K562 (cell line): ENCODE results near the gene TEX54. TPM values are rescaled to one million over a fixed set of nuclear protein-coding genes. Genes with fewer than 3 reads are reported as not detected.

ENCODE experiments used
- ETV5 ChIP-seq: sonication (generic); formaldehyde crosslinking; IDR thresholded peaks from 2 replicates; pipeline ENCODE4 v1.4.0; 2020; ENCODE audit warnings: low read depth, mild to moderate bottlenecking, missing genetic modification reagents
- KLF1 ChIP-seq: fragments of 450-650 bp; IDR thresholded peaks from 2 replicates; pipeline ENCODE4 v1.6.1; 2016; ENCODE audit warnings: missing genetic modification characterization, missing compliant biosample characterization
- NR2C2 ChIP-seq, 2 experiments: fragments of 200-800 bp in 1 of 2; sonication (Bioruptor generic) in 1 of 2; sonication (generic) in 1 of 2; formaldehyde crosslinking in 1 of 2; IDR thresholded peaks; 2 replicates each; pipeline versions ENCODE4 v1.6.1 to v1.8.0; 2016 to 2022; ENCODE audit warnings: mild to moderate bottlenecking in 1 of 2, missing compliant biosample characterization in 1 of 2, missing genetic modification characterization in 1 of 2, missing genetic modification reagents in 1 of 2
- RBBP5 ChIP-seq: fragments of 200-600 bp; sonication (generic); IDR thresholded peaks from 2 replicates; pipeline ENCODE4 v1.6.1; 2012; ENCODE audit warnings: borderline replicate concordance, mild to moderate bottlenecking, low read length, control low read depth, inconsistent platforms; ENCODE audit not compliant: insufficient read depth, poor library complexity, severe bottlenecking
- RNF2 ChIP-seq: sonication (generic); IDR thresholded peaks from 2 replicates; pipeline ENCODE4 v1.6.1; 2016
- SNRNP70 ChIP-seq: fragments of 200-400 bp; formaldehyde crosslinking; optimal IDR thresholded peaks from 2 replicates; pipeline ENCODE3; 2017; ENCODE audit warnings: low read depth, low read length
- ZBTB17 ChIP-seq: fragments of 450-650 bp; formaldehyde crosslinking; IDR thresholded peaks from 2 replicates; pipeline ENCODE4 v1.4.0; 2020; ENCODE audit warnings: mild to moderate bottlenecking
- ZNF12 ChIP-seq: sonication (generic); formaldehyde crosslinking; IDR thresholded peaks from 2 replicates; pipeline ENCODE4 v1.4.0; 2020; ENCODE audit warnings: mild to moderate bottlenecking, missing genetic modification reagents
- polyA plus RNA-seq, 8 experiments: library from polyadenylated mRNA; depleted of rRNA in 4 of 8; stranded (reverse) in 5 of 8; unstranded in 3 of 8; fragments of >200 nt; fragmentation: Nextera tagmentation in 2 of 8; fragmentation: Illumina TruSeq in 1 of 8; extraction: Ambion mirVana in 2 of 8; extraction: Trizol in 1 of 8; gene quantifications; 2 replicates each; pipeline versions ENCODE4 v1.2.1 to v1.2.3, GENCODE V29; 2011 to 2014; ENCODE audit warnings: inconsistent platforms in 1 of 8, missing spikeins in 1 of 8
- total RNA-seq, 7 experiments: library from RNA; depleted of rRNA in 6 of 7; stranded (reverse); fragments of >200 nt in 6 of 7; fragmentation: Illumina TruSeq in 2 of 7; extraction: Trizol in 2 of 7; gene quantifications; 2 replicates each; pipeline versions ENCODE4 v1.2.1 to v1.2.3, GENCODE V29; 2011 to 2021; ENCODE audit warnings: low replicate concordance in 1 of 7
- TF ChIP-seq, protein P1 (sequence below): fragments of 250-450 bp; sonication (Bioruptor Pico); IDR thresholded peaks from 2 replicates; pipeline ENCODE4 v1.5.0; 2020; ENCODE audit warnings: mild to moderate bottlenecking, borderline replicate concordance
- TF ChIP-seq, protein P2 (sequence below): sonication (generic); formaldehyde crosslinking; IDR thresholded peaks from 2 replicates; pipeline ENCODE4 v1.8.0; 2022; ENCODE audit warnings: mild to moderate bottlenecking, missing genetic modification reagents, borderline replicate concordance
- TF ChIP-seq, protein P3 (sequence below): sonication (generic); formaldehyde crosslinking; IDR thresholded peaks from 2 replicates; pipeline ENCODE4 v1.8.1; 2023; ENCODE audit warnings: missing genetic modification reagents, mild to moderate bottlenecking, borderline replicate concordance
- TF ChIP-seq, protein P4 (sequence below): fragments of 250-450 bp; sonication (Bioruptor Pico); IDR thresholded peaks from 2 replicates; pipeline ENCODE4 v1.5.1; 2021; ENCODE audit warnings: mild to moderate bottlenecking

Gene TEX54
- total and polyA plus RNA-seq, 9 of the 15 experiments (the other 6 are each of a cell fraction or from before 2014, with no cell fraction given): not detected

DNA sequence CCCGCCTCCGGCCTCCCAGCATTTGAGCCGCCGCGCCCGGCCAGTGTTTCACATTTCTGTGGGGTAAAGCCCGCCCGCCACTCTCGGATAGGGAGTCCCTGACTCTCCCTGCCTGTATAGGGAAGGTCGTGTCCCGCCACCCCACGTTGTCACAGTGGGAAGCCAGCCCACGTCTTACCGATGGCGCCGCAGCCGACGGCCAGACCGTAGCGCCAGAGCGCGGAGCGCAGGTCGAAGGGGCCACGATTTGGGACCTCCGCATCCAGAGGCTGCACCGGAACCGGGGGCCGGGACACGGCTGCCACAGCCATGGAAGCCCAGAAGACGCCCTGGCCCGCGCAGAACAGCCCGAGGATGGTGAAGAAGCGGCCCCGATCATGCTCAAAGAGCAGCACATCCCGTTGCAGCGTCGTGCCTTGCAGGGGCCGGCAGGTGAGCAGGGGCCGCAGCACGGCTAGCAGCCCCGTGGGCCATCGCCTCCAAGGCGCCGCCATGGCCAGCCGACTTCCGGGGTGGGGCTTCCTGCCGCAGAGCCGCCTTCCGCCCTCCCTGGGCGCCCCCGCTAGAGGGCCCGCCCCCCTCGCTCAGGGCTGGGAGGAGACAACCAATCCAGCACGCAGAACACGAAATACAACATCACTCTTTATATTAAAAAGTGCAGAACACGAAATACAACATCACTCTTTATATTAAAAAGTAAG, 41.0 kb downstream of the TEX54 start, which contains the start of gene TMEM223 (continued):
- TF ChIP-seq, protein P1, sequence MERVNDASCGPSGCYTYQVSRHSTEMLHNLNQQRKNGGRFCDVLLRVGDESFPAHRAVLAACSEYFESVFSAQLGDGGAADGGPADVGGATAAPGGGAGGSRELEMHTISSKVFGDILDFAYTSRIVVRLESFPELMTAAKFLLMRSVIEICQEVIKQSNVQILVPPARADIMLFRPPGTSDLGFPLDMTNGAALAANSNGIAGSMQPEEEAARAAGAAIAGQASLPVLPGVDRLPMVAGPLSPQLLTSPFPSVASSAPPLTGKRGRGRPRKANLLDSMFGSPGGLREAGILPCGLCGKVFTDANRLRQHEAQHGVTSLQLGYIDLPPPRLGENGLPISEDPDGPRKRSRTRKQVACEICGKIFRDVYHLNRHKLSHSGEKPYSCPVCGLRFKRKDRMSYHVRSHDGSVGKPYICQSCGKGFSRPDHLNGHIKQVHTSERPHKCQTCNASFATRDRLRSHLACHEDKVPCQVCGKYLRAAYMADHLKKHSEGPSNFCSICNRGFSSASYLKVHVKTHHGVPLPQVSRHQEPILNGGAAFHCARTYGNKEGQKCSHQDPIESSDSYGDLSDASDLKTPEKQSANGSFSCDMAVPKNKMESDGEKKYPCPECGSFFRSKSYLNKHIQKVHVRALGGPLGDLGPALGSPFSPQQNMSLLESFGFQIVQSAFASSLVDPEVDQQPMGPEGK (CRISPR knock-in tag): 0 out of 2 replicates have a peak, but pooled peaks have one; percentile 36
- TF ChIP-seq, protein P2, sequence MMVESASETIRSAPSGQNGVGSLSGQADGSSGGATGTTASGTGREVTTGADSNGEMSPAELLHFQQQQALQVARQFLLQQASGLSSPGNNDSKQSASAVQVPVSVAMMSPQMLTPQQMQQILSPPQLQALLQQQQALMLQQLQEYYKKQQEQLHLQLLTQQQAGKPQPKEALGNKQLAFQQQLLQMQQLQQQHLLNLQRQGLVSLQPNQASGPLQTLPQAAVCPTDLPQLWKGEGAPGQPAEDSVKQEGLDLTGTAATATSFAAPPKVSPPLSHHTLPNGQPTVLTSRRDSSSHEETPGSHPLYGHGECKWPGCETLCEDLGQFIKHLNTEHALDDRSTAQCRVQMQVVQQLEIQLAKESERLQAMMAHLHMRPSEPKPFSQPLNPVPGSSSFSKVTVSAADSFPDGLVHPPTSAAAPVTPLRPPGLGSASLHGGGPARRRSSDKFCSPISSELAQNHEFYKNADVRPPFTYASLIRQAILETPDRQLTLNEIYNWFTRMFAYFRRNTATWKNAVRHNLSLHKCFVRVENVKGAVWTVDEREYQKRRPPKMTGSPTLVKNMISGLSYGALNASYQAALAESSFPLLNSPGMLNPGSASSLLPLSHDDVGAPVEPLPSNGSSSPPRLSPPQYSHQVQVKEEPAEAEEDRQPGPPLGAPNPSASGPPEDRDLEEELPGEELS (CRISPR knock-in tag): no peak; the same call in 1 of the 2 replicates
- TF ChIP-seq KLF1 (peak; percentile 55; the same call in 1 of the 2 replicates), ZBTB17 (CRISPR knock-in tag) (peak; percentile 81), SNRNP70 (no peak), RNF2 (0 out of 2 replicates have a peak, but pooled peaks have one; percentile 42), ZNF12 (no peak), ETV5 (peak; percentile 93), NR2C2 (CRISPR knock-in tag; IDR thresholded peaks at IDR 0.05) (no peak; the same call in 1 of the 2 replicates), NR2C2 (tag; IDR thresholded peaks at IDR 0.05) (peak; percentile 40; the same call in 1 of the 2 replicates), RBBP5 (peak; percentile 86)
- TF ChIP-seq, protein P3, sequence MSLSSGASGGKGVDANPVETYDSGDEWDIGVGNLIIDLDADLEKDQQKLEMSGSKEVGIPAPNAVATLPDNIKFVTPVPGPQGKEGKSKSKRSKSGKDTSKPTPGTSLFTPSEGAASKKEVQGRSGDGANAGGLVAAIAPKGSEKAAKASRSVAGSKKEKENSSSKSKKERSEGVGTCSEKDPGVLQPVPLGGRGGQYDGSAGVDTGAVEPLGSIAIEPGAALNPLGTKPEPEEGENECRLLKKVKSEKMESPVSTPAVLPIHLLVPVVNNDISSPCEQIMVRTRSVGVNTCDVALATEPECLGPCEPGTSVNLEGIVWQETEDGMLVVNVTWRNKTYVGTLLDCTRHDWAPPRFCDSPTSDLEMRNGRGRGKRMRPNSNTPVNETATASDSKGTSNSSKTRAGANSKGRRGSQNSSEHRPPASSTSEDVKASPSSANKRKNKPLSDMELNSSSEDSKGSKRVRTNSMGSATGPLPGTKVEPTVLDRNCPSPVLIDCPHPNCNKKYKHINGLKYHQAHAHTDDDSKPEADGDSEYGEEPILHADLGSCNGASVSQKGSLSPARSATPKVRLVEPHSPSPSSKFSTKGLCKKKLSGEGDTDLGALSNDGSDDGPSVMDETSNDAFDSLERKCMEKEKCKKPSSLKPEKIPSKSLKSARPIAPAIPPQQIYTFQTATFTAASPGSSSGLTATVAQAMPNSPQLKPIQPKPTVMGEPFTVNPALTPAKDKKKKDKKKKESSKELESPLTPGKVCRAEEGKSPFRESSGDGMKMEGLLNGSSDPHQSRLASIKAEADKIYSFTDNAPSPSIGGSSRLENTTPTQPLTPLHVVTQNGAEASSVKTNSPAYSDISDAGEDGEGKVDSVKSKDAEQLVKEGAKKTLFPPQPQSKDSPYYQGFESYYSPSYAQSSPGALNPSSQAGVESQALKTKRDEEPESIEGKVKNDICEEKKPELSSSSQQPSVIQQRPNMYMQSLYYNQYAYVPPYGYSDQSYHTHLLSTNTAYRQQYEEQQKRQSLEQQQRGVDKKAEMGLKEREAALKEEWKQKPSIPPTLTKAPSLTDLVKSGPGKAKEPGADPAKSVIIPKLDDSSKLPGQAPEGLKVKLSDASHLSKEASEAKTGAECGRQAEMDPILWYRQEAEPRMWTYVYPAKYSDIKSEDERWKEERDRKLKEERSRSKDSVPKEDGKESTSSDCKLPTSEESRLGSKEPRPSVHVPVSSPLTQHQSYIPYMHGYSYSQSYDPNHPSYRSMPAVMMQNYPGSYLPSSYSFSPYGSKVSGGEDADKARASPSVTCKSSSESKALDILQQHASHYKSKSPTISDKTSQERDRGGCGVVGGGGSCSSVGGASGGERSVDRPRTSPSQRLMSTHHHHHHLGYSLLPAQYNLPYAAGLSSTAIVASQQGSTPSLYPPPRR (CRISPR knock-in tag): no peak
- TF ChIP-seq, protein P4, sequence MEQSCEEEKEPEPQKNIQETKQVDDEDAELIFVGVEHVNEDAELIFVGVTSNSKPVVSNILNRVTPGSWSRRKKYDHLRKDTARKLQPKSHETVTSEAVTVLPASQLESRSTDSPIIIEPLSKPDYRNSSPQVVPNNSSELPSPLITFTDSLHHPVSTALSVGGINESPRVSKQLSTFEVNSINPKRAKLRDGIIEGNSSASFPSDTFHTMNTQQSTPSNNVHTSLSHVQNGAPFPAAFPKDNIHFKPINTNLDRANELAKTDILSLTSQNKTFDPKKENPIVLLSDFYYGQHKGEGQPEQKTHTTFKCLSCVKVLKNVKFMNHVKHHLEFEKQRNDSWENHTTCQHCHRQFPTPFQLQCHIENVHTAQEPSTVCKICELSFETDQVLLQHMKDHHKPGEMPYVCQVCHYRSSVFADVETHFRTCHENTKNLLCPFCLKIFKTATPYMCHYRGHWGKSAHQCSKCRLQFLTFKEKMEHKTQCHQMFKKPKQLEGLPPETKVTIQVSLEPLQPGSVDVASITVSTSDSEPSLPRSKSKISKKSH (CRISPR knock-in tag): no peak
